ENCODE measurements around the gene MT1B. TPM values are rescaled to one million over a fixed set of nuclear protein-coding genes. Genes with fewer than 3 reads are reported as not detected.

Gene MT1B
- total RNA-seq, 2 donors from 2014 or later = not detected

DNA sequence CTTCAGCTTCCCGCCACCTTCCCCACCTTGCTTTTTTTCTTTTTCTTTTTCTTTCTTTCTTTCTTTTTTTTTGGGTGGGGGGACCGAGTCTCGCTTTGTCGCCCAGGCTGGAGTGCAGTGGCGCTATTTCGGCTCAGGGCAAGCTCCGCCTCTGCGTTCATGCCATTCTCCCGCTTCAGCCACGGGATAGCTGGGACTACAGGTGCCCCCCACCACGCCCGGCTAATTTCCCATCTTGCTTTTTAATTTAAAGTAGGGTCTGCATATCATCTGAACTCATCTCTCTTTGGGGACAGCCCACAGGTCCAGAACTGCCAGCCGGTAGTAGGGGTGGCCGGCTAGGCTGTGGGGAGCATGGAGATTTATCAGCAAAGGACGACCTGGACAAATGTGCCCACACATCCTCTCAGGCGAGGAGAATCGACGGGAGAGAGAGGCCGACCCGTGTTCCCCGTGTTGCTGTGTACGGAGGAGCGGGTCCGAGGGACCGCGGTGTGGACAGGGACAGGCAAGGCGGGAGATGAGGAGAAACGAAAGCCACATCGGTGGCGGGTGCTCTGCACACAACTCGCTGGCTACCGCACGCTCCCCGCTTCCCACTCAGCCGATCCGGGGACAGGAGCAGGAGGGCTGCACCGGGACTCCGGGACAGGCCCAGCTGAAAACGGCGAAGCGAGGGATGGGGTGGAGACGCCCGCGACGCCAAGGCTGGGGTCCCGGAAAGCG lies 16.8 kb upstream of the MT1B start:
- Histone ChIP-seq H3K27me3 (replicated peaks; ENCODE audit: insufficient read depth) (no peaks in the 10 kb centered on the region), H3K9me3 (no peaks in the 10 kb centered on the region), H3K4me3 (peak overlapping the region; percentile 24), H3K4me1 (ENCODE audit: control insufficient read depth in 1 of 2, low read depth in 2 of 2) (peaks cover 5 to 37% of the 10 kb centered on the region in 2 donors), H3K27ac (no peak overlapping the region), H3K36me3 (no peaks in the 10 kb centered on the region)
- no peak for DNase-seq (ENCODE audit: low spot score)
- no peak for ATAC-seq (ENCODE audit: insufficient number of reproducible peaks, low FRiP score, low read depth)
- no peak for TF ChIP-seq CTCF (IDR thresholded peaks at IDR 0.05)

DNA sequence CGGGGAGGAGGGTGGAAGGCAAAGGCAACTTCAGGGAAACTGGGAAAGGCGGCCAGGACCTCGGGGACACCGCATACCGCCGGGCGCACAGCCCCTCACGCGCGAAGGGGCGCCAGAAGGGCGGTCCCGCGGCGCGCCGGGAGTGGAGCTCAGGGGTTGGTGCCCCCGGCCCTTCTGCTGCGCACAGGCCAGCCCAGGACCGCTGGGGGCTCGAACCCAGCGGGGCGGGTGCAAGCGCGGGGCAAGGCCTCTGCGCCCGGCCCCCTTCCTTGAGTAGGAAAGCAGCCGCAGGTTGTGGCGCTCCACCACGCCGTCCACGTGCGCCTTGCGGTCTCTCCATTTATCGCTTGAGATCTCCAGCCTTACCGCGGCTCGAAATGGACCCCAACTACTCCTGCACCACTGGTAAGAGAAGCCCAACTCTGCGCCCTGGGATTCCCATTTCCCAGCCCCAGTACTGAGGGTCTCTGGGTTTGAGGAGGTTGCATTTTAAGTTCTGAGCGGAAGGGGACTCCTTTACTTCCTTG lies 16.2 kb upstream of the MT1B start:
- Histone ChIP-seq H3K27ac (no peak overlapping the region), H3K9me3 (no peaks in the 10 kb centered on the region), H3K4me3 (peak overlapping the region; percentile 24), H3K4me1 (ENCODE audit: control insufficient read depth in 1 of 2, low read depth in 2 of 2) (peaks cover 5 to 37% of the 10 kb centered on the region in 2 donors), H3K27me3 (replicated peaks; ENCODE audit: insufficient read depth) (no peaks in the 10 kb centered on the region), H3K36me3 (no peaks in the 10 kb centered on the region)
- DNase-seq (ENCODE audit: low spot score) (no peak), ATAC-seq (ENCODE audit: insufficient number of reproducible peaks, low FRiP score, low read depth) (no peak)
- TF ChIP-seq CTCF (IDR thresholded peaks at IDR 0.05) = no peak

DNA sequence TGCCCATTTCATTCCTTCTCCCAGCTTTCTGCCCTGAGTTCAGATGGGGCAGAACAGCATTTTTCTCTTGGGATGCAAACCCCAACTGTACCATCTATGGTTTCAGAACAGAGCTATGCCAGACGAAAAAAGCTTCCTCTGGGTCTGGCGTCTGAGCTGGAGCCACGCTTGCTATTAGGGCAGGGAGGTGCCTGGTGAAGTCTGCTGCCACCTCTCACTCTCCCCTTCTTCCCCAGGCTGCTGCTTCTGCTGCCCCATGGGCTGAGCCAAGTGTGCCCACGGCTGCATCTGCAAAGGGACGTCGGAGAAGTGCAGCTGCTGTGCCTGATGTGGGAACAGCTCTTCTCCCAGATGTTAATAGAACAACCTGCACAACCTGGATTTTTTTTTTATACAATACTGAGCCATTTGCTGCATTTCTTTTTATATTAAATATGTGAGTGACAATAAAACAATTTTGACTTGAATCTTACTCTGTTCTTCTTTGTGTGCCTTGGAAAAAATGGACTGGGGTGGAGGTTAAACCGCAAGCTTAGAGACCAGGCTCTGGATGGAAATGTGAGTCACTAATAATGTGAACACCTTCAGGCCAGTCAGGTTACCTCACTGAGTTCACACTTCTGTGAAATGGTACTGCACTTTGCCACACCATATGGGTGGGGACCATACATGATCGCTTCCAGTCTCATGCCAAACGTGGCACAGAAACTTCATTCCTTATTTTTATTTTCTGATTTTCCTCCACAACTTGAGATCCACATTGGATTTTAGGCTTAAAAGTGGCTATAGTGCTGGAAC lies 14.9 kb upstream of the MT1B start:
- Histone ChIP-seq H3K4me1 (ENCODE audit: control insufficient read depth in 1 of 2, low read depth in 2 of 2) (peaks cover 5 to 37% of the 10 kb centered on the region in 2 donors), H3K27ac (no peak overlapping the region)

GRCh38 chr16:56637814-56638750 lies 13.6 kb upstream of the MT1B start, which contains the start of gene MT1A:
Gene MT1A (plus strand): TSS chr16:56638666. CDS start chr16:56638739, 73 bp downstream.
- H3K4me3 ChIP-seq = peak within 1 kb of the TSS; percentile 75
- H3K36me3 ChIP-seq = no peaks in the 10 kb centered on the region
- H3K27ac ChIP-seq = peak within 1 kb of the TSS; percentile 68 to 83
- ATAC-seq (ENCODE audit: insufficient number of reproducible peaks, low FRiP score, low read depth) (peak; percentile 59), DNase-seq (ENCODE audit: low spot score) (peak; percentile 52)
- no peak for TF ChIP-seq CTCF (IDR thresholded peaks at IDR 0.05)
- no peaks in the 10 kb centered on the region for H3K9me3 ChIP-seq
- peaks cover 5 to 41% of the 10 kb centered on the region in 2 donors for H3K4me1 ChIP-seq (ENCODE audit: control insufficient read depth in 1 of 2, low read depth in 2 of 2)
- H3K27me3 ChIP-seq (replicated peaks; ENCODE audit: insufficient read depth) = no peaks in the 10 kb centered on the region

More for the DNA sequence above, 14.9 kb upstream of the MT1B start:
- H3K27me3 ChIP-seq (replicated peaks; ENCODE audit: insufficient read depth) = no peaks in the 10 kb centered on the region
- ATAC-seq (ENCODE audit: insufficient number of reproducible peaks, low FRiP score, low read depth) = no peak
- no peaks in the 10 kb centered on the region for H3K9me3 ChIP-seq
- H3K4me3 ChIP-seq = no peak overlapping the region
- DNase-seq (ENCODE audit: low spot score) = no peak
- TF ChIP-seq CTCF (IDR thresholded peaks at IDR 0.05) = no peak
- no peaks in the 10 kb centered on the region for H3K36me3 ChIP-seq

Measured in thoracic aorta (tissue), 2 donors.